SK-MEL-5 (cell line): ENCODE results near the gene GCKR. TPM values are rescaled to one million over a fixed set of nuclear protein-coding genes. Genes with fewer than 3 reads are reported as not detected.
A peak's percentile ranks its signal among the peaks of the same experiment; 100 is the strongest.

ENCODE experiments used
- DNase-seq: peaks from one replicate; pipeline ENCODE4 v3.0.0-alpha.2; 2016; ENCODE audit warnings: low read depth, low spot score
- in situ Hi-C: cut with HindIII; loops from 2 replicates; pipeline ENCODE4 v1.10.0; 2016; ENCODE audit warnings: low sequenced_read_pairs, high pct_unique_total_duplicates, low pct_unique_long_range_greater_than_20kb
- polyA plus RNA-seq, 2 experiments: library from polyadenylated mRNA; depleted of rRNA; stranded (reverse); fragments of >200 nt; gene quantifications; 2 replicates each; pipeline ENCODE4 v1.2.3, GENCODE V29; 2015
- total RNA-seq: library from RNA; depleted of rRNA; stranded (reverse); fragments of >200 nt; shearing (Covaris generic); gene quantifications from 2 replicates; pipeline ENCODE4 v1.2.3, GENCODE V29; 2014; rRNA removed

GCKR gene
- total RNA-seq = not detected in 2 replicates
- polyA plus RNA-seq (2015; cell fraction: cytosol; rRNA removed) = not detected in 2 replicates
- not detected in 2 replicates for polyA plus RNA-seq (2015; cell fraction: nucleus; rRNA removed)

GRCh38 chr2:27496357-27497287 lies at the start of gene GCKR:
GCKR (plus strand) TSS chr2:27496839; CDS start chr2:27496905, 66 bp downstream.
- no peak for DNase-seq
- in situ Hi-C loops = no loop called here

- no peak for DNase-seq
- in situ Hi-C loops = no loop called here
Measured at GRCh38 chr2:27448381-27448780, 48.3 kb upstream of the GCKR start.

- in situ Hi-C loops = no loop called here
- DNase-seq = no peak
Measured at GRCh38 chr2:27451095-27451494, 45.5 kb upstream of the GCKR start.

GRCh38 chr2:27453968-27454367 lies 42.7 kb upstream of the GCKR start:
- no peak for DNase-seq
- in situ Hi-C loops = no loop called here

- DNase-seq = no peak
- in situ Hi-C loops = no loop called here
Measured at GRCh38 chr2:27461118-27461517, 35.5 kb upstream of the GCKR start.

GRCh38 chr2:27464443-27464842 lies 32.2 kb upstream of the GCKR start:
- DNase-seq = no peak
- in situ Hi-C loops = no loop called here

GRCh38 chr2:27471961-27472360 lies 24.7 kb upstream of the GCKR start:
- in situ Hi-C loops = no loop called here
- DNase-seq = peak; percentile 11

GRCh38 chr2:27485496-27485895 lies 11.1 kb upstream of the GCKR start:
- no peak for DNase-seq
- in situ Hi-C loops = no loop called here

- in situ Hi-C loops = no loop called here
- DNase-seq = peak; percentile 48
Measured at GRCh38 chr2:27489118-27489497, 7.5 kb upstream of the GCKR start.

- in situ Hi-C loops = no loop called here
- DNase-seq = peak; percentile 99
Measured at GRCh38 chr2:27489498-27490397, 6.9 kb upstream of the GCKR start, which contains the start of gene IFT172. IFT172 (minus strand) TSS chr2:27489743; CDS start chr2:27489653, 90 bp downstream.

- in situ Hi-C loops = no loop called here
- no peak for DNase-seq
Measured at GRCh38 chr2:27492557-27492956, 4.1 kb upstream of the GCKR start.

GRCh38 chr2:27493948-27494283 lies 2.7 kb upstream of the GCKR start:
- DNase-seq = no peak
- in situ Hi-C loops = no loop called here

GRCh38 chr2:27494284-27494943 lies 2.2 kb upstream of the GCKR start:
- DNase-seq = no peak
- in situ Hi-C loops = no loop called here

GRCh38 chr2:27494944-27495554 lies 1.6 kb upstream of the GCKR start, which contains the start of gene FNDC4:
FNDC4 (minus strand) TSS chr2:27495200; CDS start chr2:27494679, 521 bp downstream.
- in situ Hi-C loops = no loop called here
- no peak for DNase-seq

GRCh38 chr2:27495840-27496356 lies 741 bp upstream of the GCKR start:
- DNase-seq = no peak
- in situ Hi-C loops = no loop called here

- no peak for DNase-seq
- in situ Hi-C loops = no loop called here
Measured at GRCh38 chr2:27497288-27497627, 619 bp downstream of the GCKR start.

GRCh38 chr2:27498975-27499374 lies 2.3 kb downstream of the GCKR start:
- no peak for DNase-seq
- in situ Hi-C loops = no loop called here
